ENCODE results near the gene MRPS27. TPM values are rescaled to one million over a fixed set of nuclear protein-coding genes. Genes with fewer than 3 reads are reported as not detected.

Gene MRPS27
- total and polyA plus RNA-seq, 5 experiments from 2014 or later: 31.7 to 48.5 (median 43.6) TPM

DNA sequence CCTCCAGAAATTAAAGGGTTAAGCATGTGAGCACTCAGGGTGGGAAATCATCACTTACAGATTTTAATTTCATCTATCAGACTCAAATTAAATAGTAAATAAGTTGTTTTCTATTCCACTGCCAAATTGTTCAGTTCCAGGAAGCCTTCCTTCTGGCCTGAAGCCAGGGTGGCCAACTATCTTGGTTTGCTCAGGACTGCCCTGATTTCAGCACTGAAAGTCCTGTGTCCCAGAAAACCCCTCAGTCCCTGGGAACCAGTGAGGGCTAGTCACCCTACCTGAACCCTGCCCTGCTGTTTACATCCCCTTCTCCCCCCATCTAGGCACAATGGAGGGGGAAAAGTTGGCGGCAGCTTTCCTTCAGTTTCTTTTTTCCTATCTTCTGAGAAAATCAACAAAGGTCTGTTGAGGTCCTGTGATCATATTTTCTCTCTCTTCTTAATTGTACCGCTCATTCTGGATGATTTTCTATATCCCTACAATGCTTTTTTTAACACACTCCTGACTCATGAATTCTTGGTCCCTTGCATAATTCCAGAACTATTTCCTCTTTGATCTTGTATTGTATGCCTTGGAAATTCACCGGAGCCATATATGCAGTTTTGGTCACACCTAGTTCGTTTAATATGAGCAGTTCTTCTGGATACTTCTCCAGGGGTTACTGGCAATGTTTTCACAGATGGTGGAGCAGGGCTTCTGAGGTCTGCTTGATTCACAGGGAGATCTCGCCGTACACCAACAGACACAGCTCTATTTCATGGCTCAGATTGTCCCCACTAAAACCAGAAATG lies 109.0 kb downstream of the MRPS27 start:
- H3K4me3 Mint-ChIP-seq: no peak overlapping the region
- no peaks in the 10 kb centered on the region for H3K27me3 Mint-ChIP-seq
- H3K9me3 Mint-ChIP-seq: no peaks in the 10 kb centered on the region
- POLR2A ChIA-PET: no interaction called here
- H3K27ac Mint-ChIP-seq: no peak overlapping the region
- DNase-seq (no peak), ATAC-seq (no peak)
- H3K4me1 Mint-ChIP-seq: peaks cover 0 to 2% (median 0%) of the 10 kb centered on the region in 4 donors
- no peaks in the 10 kb centered on the region for H3K36me3 Mint-ChIP-seq

DNA sequence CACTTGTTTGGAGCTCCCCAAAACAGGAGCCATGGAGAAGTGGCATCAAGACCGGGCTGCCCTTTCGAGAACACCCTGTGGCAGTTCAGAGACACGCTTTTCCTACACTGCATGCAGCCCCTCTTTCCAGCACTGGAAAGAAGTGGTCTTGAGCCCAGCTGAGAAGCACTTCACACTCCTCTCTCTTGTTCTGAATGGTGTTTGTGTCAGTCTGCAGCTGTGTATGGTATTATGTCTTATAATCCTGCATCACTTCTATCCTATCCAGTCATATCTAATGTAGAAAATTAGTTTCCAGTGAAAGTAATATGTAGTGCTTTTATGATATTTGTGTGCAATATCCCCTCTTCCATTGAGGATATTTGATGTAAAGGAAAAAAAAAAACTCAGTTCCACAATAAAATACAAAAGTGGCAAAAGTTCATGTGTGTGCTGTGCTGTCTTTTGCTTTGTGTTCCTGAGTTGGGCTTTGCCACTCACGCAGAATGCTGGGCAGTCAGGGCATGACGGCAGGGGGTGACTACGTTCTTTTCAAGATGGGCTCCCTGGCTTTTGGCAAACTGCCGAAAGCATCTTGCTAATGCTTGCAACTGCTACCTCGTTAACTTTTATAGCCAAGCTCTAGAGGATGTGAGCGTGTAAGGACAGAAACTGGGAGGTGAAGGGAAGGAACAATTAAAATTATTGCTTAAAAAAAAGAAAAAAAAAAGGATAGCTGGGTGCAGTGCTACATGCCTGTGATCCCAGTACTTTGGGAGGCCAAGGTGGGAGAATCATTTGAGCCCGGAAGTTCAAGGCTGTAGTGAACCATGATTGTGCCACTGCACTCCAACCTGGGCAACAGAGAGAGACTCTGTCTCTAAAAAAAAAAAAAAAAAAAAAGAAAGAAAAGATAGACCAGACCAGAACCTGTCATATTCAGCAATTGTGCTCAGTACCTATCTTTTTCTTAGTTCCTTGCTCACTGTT lies 110.6 kb downstream of the MRPS27 start:
- Mint-ChIP-seq H3K4me1 (peaks cover 0 to 2% (median 0%) of the 10 kb centered on the region in 4 donors), H3K27ac (no peak overlapping the region), H3K4me3 (no peak overlapping the region), H3K27me3 (no peaks in the 10 kb centered on the region), H3K9me3 (no peaks in the 10 kb centered on the region), H3K36me3 (no peaks in the 10 kb centered on the region)
- no peak for DNase-seq
- POLR2A ChIA-PET: no interaction called here
- no peak for ATAC-seq

DNA sequence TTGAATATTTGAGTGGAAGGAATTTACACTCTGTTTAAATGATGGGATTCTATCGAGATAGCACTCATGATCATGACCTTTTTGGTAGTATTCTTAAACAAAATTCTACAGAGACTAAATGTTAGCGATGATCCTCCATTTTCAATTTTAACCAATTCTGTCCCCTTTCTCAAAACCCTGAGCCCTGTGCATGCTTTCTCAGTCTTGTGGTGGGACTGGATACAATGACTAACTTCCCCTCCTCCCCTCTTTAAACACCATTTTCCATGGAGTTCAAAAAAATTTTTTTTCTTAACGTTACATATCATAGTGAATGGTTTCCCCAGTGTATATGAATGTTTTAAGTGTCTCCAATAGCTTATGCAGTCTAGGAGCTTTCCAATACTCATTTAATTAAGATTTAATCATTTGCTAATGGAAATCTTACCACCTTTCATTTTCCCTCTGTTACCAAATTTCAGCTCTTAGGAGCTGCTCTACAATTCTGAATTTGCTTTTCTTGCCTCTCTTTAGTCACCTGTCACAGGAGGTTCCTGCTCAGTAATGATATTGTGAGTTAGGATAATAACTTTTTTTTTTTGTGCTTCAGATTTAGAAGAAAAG lies 111.6 kb downstream of the MRPS27 start:
- no peak overlapping the region for H3K27ac Mint-ChIP-seq
- no peak overlapping the region for H3K4me3 Mint-ChIP-seq
- H3K27me3 Mint-ChIP-seq: no peaks in the 10 kb centered on the region
- DNase-seq (no peak), ATAC-seq (no peak)
- POLR2A ChIA-PET: no interaction called here
- peaks cover 0 to 2% (median 0%) of the 10 kb centered on the region in 4 donors for H3K4me1 Mint-ChIP-seq
- no peaks in the 10 kb centered on the region for H3K36me3 Mint-ChIP-seq
- no peaks in the 10 kb centered on the region for H3K9me3 Mint-ChIP-seq

DNA sequence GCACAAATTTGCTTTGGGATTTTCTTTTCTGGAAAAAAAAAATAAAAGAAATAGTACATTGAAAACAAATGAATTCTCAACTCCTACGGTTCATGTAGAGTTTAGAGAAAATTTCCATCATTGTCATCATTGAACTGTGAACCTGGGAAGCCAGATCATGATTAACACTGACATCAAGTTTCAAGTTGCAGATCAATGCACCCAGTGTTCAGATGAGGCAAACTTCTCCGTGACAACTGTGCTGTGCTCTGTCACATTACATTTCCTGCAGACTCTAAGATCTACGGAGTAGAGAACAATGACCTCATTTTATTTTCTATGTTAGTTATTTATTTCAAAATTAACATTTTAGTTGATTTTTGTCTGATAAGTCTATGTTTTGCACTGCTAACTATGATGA lies 113.0 kb downstream of the MRPS27 start:
- no peak for DNase-seq
- POLR2A ChIA-PET: no interaction called here
- Mint-ChIP-seq H3K36me3 (no peaks in the 10 kb centered on the region), H3K9me3 (no peaks in the 10 kb centered on the region), H3K27me3 (no peaks in the 10 kb centered on the region), H3K4me1 (peaks cover 0 to 1% (median 0%) of the 10 kb centered on the region in 4 donors), H3K27ac (no peak overlapping the region), H3K4me3 (no peak overlapping the region)
- no peak for ATAC-seq

DNA sequence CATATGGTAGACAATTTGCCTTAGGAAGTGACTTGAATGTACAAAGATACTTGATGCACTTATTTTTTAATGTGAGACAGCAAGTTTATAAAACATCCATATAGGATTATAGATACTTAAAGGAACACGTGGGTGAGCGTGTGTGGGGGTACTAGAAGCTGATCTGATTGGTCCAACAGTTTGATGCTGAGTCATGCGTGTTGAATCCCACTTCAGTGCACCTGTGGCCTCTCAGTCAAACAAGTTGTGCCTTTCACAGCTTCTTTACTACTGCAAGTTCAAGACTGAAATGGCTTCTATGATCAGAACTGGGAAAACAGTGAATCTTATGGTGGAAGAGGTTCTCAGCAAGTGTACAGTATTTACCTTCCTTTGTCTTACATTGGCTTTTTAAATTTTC lies 113.9 kb downstream of the MRPS27 start:
- Mint-ChIP-seq H3K4me3 (no peak overlapping the region), H3K27me3 (no peaks in the 10 kb centered on the region), H3K4me1 (no peaks in the 10 kb centered on the region), H3K9me3 (no peaks in the 10 kb centered on the region), H3K27ac (no peak overlapping the region), H3K36me3 (no peaks in the 10 kb centered on the region)
- no peak for DNase-seq
- POLR2A ChIA-PET: no interaction called here
- ATAC-seq: no peak

DNA sequence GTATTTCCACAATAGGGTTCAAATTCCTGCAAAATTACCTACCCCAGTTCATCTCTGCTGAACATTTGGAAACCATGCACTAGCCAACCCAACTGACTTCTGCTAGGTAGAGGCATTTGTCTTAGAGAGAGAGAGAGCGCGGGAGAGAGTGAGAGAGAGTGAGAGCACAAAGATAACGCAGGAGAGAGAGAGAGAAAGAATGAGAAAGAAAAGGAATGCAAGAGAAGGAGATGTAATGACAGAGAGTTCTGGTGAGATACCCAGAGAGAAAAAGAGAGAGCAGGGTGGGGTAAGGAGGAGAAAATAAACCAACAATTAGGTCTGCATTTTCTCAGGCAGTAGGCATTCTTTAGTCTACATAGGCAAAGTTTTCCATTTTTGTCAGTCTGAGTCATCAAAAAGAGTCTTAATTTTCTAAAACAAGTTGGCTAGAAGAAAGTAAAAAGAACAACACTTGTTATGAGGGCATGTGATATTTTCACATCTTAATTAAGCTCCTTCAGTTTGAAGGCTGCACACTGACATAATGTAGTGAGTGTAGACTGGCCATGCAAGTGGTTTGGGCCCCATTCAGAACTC lies 114.5 kb downstream of the MRPS27 start:
- Mint-ChIP-seq H3K4me1 (no peaks in the 10 kb centered on the region), H3K27me3 (no peaks in the 10 kb centered on the region), H3K4me3 (no peak overlapping the region), H3K9me3 (no peaks in the 10 kb centered on the region), H3K27ac (no peak overlapping the region), H3K36me3 (no peaks in the 10 kb centered on the region)
- POLR2A ChIA-PET: no interaction called here
- no peak for ATAC-seq
- DNase-seq: no peak

DNA sequence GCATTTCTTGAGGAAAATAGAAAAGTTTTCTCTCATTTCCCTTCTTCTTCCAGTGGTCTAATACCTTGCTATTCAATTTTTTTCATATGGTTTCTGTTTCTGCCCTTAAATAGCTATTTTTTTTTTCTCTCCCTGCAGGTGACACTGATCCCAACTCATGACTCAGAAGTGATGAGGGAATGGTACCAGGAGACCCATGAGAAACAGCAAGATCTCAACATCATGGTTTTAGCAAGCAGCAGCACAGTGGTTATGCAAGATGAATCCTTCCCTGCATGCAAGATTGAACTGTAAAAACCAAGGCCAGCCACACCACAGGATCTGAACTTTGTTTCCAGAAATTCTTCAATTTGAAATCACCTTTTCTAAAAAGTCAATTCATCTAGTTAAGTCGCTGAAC lies 115.1 kb downstream of the MRPS27 start:
- POLR2A ChIA-PET: interaction anchor here (0.5 kb wide), 1 partner anchor 42 kb away, joined by 8 read pairs; no protein-coding TSS in a partner anchor
- no peak for ATAC-seq
- Mint-ChIP-seq H3K4me3 (no peak overlapping the region), H3K36me3 (no peaks in the 10 kb centered on the region), H3K4me1 (no peaks in the 10 kb centered on the region), H3K27me3 (no peaks in the 10 kb centered on the region), H3K9me3 (no peaks in the 10 kb centered on the region), H3K27ac (no peak overlapping the region)
- DNase-seq: no peak

DNA sequence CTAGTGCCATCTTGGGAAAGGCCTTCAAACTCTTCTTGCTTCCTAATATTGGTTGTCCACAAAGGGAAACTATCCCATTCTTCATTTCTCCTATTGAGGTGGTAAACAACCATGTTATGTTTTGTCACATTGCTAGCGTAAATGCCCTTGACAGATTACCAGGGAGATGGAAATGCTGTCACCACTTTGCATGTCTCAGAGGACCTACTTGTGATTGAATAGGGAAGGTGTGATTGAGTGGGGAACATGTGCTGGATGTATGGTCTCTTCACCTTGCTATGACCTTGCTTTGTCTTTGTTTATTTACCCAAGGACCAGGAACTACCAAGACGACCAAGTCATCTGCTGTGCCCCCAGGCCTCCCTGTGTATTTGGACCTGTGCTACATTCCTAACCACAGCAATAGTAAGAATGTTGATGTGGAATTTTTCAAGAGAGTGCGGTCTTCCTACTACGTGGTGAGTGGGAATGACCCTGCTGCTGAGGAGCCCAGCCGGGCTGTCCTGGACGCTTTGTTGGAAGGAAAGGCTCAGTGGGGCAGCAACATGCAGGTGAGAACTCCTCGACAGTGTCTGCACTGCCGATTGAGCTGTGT lies 116.7 kb downstream of the MRPS27 start:
- Mint-ChIP-seq H3K36me3 (no peaks in the 10 kb centered on the region), H3K9me3 (no peaks in the 10 kb centered on the region), H3K4me3 (no peak overlapping the region), H3K27me3 (peaks cover 0 to 3% (median 0%) of the 10 kb centered on the region in 5 donors), H3K4me1 (no peaks in the 10 kb centered on the region), H3K27ac (no peak overlapping the region)
- ATAC-seq: no peak
- POLR2A ChIA-PET: no interaction called here
- DNase-seq: no peak

DNA sequence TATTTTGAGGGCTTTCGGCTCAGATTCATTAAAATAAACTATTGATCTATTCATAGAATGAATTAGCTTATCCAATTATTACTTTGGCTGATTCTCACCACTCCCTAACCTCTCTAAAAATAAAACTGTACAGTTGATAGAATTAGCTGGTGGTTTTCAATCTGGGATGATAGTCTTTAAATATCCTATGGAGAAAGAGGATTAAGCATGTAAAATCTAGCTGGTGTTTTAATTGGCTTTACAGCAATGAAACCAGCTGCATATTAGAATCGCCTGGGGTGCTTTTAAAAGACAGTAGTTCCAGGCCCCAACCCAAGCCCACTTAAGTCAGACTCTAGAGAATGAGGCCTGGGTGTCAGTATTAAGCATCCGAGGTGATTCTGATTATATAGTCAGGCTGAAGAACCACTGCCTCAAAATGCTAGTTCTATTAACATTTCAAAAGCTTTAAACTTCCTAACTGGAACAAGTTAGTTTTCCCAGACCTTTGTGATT lies 117.7 kb downstream of the MRPS27 start:
- H3K27ac Mint-ChIP-seq: no peak overlapping the region
- H3K27me3 Mint-ChIP-seq: peaks cover 0 to 5% (median 0%) of the 10 kb centered on the region in 5 donors
- DNase-seq (no peak), ATAC-seq (no peak)
- no peaks in the 10 kb centered on the region for H3K36me3 Mint-ChIP-seq
- H3K9me3 Mint-ChIP-seq: no peaks in the 10 kb centered on the region
- POLR2A ChIA-PET: no interaction called here
- H3K4me1 Mint-ChIP-seq: no peaks in the 10 kb centered on the region
- no peak overlapping the region for H3K4me3 Mint-ChIP-seq

DNA sequence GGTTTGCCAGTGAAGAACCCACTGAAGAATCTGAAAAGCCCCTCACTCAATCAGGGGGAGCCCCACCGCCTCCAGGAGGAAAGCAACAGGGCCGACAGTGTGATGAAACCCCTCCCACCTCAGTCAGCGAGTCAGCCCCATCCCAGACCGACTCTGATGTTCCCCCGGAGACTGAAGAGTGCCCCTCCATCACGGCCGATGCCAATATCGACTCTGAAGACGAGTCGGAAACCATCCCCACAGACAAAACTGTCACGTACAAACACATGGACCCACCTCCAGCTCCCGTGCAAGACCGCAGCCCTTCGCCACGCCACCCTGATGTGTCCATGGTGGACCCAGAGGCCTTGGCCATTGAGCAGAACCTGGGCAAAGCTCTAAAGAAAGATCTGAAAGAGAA lies 120.4 kb downstream of the MRPS27 start:
- POLR2A ChIA-PET: no interaction called here
- Mint-ChIP-seq H3K27me3 (peaks cover 6 to 23% (median 9%) of the 10 kb centered on the region in 5 donors), H3K27ac (no peak overlapping the region), H3K36me3 (peaks cover 0 to 15% (median 0%) of the 10 kb centered on the region in 3 donors), H3K9me3 (peaks cover 0 to 15% (median 0%) of the 10 kb centered on the region in 9 donors), H3K4me3 (no peak overlapping the region), H3K4me1 (peaks cover 0 to 9% (median 3%) of the 10 kb centered on the region in 4 donors)
- no peak for DNase-seq
- ATAC-seq: no peak

DNA sequence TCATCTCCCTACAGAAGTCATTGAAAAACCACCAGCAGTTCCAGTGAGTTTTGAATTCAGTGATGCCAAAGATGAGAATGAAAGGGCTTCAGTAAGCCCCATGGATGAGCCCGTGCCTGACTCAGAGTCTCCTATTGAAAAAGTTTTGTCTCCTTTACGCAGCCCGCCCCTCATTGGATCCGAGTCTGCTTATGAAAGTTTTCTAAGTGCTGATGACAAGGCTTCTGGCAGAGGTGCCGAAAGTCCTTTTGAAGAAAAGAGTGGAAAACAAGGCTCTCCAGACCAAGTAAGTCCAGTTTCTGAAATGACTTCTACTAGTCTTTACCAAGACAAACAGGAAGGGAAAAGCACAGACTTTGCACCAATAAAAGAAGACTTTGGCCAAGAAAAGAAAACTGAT lies 122.6 kb downstream of the MRPS27 start:
- POLR2A ChIA-PET: no interaction called here
- H3K9me3 Mint-ChIP-seq: peaks cover 0 to 16% (median 0%) of the 10 kb centered on the region in 9 donors
- H3K36me3 Mint-ChIP-seq: peaks cover 0 to 15% (median 0%) of the 10 kb centered on the region in 3 donors
- DNase-seq: no peak
- ATAC-seq: no peak
- peaks cover 0 to 9% (median 3%) of the 10 kb centered on the region in 4 donors for H3K4me1 Mint-ChIP-seq
- no peak overlapping the region for H3K27ac Mint-ChIP-seq
- H3K27me3 Mint-ChIP-seq: peaks cover 14 to 29% (median 16%) of the 10 kb centered on the region in 5 donors
- H3K4me3 Mint-ChIP-seq: no peak overlapping the region

DNA sequence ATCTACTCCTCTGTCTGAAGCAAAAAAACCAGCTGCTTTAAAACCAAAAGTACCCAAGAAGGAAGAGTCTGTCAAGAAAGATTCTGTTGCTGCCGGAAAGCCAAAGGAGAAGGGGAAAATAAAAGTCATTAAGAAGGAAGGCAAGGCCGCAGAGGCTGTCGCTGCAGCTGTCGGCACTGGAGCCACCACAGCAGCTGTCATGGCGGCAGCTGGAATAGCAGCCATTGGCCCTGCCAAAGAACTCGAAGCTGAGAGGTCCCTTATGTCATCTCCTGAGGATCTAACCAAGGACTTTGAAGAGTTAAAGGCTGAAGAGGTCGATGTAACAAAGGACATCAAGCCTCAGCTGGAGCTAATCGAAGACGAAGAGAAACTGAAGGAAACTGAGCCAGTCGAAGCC lies 124.5 kb downstream of the MRPS27 start:
- peaks cover 0 to 16% (median 0%) of the 10 kb centered on the region in 9 donors for H3K9me3 Mint-ChIP-seq
- ATAC-seq: no peak
- H3K27me3 Mint-ChIP-seq: peaks cover 14 to 34% (median 16%) of the 10 kb centered on the region in 5 donors
- H3K4me3 Mint-ChIP-seq: no peak overlapping the region
- no peak for DNase-seq
- H3K4me1 Mint-ChIP-seq: peaks cover 0 to 9% (median 3%) of the 10 kb centered on the region in 4 donors
- POLR2A ChIA-PET: no interaction called here
- H3K27ac Mint-ChIP-seq: no peak overlapping the region
- H3K36me3 Mint-ChIP-seq: peaks cover 0 to 15% (median 0%) of the 10 kb centered on the region in 3 donors
